Omental fat pad (tissue), 4 donors: Measurements from ENCODE around the gene TBX21. TPM values are rescaled to one million over a fixed set of nuclear protein-coding genes. Genes with fewer than 3 reads are reported as not detected.
"Not testable (repeated sequence)": the region's sequence is repeated elsewhere in the genome, so short reads cannot be mapped to it uniquely, and the experiment has no call there.

Experiments used
- ATAC-seq: fragments of 150-250 bp; one replicate; pipeline ENCODE4 v1.9.1; 2016; ENCODE audit warnings: mild to moderate bottlenecking, moderate library complexity; ENCODE audit not compliant: low FRiP score
- DNase-seq: peaks from one replicate; pipeline ENCODE4 v3.0.0-alpha.2; 2019; ENCODE audit warnings: low spot score
- total RNA-seq, 4 donors: library from RNA; depleted of rRNA; stranded (reverse); fragments of >200 nt; gene quantifications; one replicate each; pipeline ENCODE4 v1.1.0, GENCODE V29; 2016
- TF ChIP-seq, protein P1 (sequence below), 3 donors: fragments of 450-650 bp; IDR thresholded peaks; one replicate each; pipeline ENCODE4 v1.5.1; 2016 to 2017; ENCODE audit warnings: antibody characterized with exemption in 3 of 3, mild to moderate bottlenecking in 3 of 3, moderate library complexity in 2 of 3

The TBX21 gene
- total RNA-seq, 4 donors from 2014 or later, result 0.46 to 4.6 (median 2.0) TPM

DNA sequence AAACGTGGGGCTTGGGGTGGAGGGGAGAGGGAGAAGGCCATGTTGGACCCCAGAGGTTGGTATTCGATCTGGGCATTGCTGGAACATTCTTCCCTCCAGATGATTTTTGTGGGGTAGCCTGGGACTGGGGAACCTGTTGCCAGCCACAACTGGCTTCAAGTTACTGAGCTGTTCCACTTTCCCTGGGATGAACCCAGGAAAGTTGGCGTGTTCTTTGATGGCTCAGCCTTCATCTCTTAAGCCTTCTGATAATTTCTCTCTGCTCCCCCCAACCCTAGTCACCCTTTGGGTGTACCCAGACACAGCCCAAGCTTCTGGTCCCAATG is 2.1 kb downstream of the TBX21 start:
- DNase-seq (peak; percentile 5), ATAC-seq (no peak)
- TF ChIP-seq, protein P1, sequence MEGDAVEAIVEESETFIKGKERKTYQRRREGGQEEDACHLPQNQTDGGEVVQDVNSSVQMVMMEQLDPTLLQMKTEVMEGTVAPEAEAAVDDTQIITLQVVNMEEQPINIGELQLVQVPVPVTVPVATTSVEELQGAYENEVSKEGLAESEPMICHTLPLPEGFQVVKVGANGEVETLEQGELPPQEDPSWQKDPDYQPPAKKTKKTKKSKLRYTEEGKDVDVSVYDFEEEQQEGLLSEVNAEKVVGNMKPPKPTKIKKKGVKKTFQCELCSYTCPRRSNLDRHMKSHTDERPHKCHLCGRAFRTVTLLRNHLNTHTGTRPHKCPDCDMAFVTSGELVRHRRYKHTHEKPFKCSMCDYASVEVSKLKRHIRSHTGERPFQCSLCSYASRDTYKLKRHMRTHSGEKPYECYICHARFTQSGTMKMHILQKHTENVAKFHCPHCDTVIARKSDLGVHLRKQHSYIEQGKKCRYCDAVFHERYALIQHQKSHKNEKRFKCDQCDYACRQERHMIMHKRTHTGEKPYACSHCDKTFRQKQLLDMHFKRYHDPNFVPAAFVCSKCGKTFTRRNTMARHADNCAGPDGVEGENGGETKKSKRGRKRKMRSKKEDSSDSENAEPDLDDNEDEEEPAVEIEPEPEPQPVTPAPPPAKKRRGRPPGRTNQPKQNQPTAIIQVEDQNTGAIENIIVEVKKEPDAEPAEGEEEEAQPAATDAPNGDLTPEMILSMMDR (IDR thresholded peaks at IDR 0.05), result no peak

DNA sequence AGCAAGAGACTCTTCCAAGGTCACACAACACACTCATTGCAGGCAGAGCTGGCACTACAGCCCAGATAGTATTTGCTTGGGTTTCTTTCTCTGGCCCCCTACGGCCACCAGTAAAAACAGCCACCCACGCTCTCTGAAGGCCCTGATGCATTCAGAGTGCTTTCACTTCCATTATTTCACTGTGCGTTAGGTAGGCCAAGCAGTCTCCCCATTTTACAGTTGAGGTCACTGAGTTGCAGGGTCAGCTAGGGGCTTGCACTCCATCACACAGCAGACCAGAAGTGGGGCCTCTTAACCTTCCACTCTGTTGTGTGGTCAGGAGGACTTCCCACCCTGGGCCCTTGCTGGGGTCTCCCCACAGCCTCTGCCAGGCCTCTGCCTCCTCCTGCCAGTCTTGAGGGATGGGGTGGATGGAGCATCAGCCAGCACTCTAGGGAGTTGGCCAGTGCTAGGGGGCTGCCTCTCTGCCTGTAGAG is 2.5 kb downstream of the TBX21 start:
- TF ChIP-seq, protein P1 (IDR thresholded peaks at IDR 0.05), result no peak
- DNase-seq (peak; percentile 9), ATAC-seq (no peak)

DNA sequence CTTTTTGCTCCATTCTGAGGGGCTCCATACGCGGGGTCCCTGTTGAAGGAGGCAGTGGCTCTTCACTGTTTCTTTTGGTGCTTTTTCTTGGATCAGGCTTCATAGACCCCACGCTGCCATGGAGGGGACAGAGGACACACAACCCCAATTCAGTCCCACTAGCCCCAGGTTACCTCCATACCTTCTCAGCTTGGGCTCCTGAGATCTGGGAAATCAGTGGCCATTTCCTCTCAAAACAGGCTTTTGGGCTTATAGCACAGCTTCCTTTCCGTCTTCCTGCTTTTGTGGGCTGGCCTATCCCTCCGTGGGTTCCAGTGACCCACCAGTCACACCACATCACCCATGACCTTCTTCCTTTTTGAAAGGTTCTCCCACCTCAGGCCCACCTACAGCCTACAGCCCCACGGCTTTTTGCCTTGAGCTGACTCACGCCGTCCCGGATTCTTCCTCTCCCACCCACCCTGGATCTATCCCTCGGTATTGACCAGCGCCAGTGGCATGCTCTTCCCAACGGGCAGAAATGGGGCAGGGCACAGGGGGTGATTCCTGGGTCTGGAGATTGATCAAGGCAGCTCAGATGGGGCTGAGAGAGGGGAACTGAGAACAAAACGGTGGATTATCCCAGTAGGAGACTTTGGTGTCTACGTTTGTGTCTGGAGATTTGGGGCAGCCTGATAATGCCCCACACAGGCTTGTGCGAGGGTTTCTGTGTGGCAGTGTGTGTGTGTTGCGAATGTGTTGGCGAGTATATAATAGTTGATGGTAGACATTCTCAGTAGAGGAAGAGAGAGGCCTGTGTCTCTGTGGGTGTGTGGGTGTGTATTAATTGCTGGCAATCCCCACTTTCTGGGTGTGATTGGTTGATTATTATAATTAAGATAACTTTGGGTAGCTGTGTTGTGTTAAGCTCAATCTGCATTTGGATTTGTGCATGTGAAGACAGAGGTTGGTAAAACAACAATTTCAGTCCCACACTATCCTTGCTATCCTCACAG is 3.8 kb downstream of the TBX21 start:
- ATAC-seq (no peak), DNase-seq (peak; percentile 8)
- TF ChIP-seq, protein P1 (IDR thresholded peaks at IDR 0.05), result no peak

DNA sequence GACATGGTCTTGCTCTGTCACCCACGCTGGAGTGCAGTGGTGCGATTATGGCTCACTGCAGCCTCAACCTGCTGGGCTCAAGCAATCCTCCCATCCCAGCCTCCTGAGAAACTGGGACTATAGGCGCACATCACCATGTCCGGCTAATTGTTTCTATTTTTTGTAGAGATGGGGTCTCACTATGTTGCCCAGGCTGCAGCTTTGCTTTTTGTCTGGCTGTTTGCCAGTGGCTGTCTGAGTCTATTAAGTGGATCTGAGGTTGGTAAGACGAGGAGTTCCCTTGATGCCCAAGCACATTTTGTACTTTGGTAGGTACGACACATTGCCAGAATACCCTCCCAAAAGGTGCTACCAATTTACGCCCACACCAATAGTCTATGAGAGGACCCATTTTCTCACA is 5.1 kb downstream of the TBX21 start:
- TF ChIP-seq, protein P1 (IDR thresholded peaks at IDR 0.05), result no peak
- DNase-seq (no peak), ATAC-seq (no peak)

DNA sequence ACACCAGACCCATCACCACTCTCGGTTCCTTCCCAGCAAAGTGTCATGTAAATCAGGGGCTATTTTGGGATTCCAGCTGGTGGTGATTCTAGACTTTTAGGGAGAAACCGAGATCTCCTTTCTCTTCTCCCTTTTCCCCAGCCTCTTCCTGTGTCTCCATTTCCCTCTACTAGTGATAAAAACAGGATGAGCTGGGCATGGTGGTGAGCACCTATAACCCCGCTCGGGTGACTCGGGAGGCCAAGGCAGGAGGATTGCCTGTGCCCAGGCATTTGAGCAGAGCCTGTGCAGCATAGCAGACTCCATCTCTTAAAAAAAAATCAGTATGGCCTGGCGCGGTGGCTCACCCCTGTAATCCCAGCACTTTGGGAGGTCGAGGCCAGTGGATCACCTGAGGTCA is 6.1 kb downstream of the TBX21 start:
- TF ChIP-seq, protein P1 (IDR thresholded peaks at IDR 0.05), result no peak
- DNase-seq, result no peak

DNA sequence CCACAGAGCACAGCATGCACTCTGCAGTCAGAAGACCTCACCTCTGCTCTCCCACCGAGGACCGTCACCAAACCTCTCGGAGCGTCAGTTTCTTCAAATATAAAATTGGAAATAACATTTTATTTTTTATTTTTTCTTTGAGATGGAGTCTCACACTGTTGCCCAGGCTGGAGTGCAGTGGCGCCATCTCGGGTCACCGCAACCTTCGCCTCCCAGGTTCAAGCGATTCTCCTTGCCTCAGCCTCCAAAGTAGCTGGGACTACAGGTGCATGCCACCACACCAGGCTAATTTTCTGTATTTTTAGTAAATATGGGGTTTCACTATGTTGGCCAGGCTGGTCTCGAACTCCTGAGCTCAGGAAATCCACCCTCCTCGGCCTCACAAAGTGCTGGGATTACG is 6.9 kb downstream of the TBX21 start:
- not testable (repeated sequence) for ATAC-seq, DNase-seq

More for the DNA sequence above, 6.1 kb downstream of the TBX21 start:
- no peak for ATAC-seq

DNA sequence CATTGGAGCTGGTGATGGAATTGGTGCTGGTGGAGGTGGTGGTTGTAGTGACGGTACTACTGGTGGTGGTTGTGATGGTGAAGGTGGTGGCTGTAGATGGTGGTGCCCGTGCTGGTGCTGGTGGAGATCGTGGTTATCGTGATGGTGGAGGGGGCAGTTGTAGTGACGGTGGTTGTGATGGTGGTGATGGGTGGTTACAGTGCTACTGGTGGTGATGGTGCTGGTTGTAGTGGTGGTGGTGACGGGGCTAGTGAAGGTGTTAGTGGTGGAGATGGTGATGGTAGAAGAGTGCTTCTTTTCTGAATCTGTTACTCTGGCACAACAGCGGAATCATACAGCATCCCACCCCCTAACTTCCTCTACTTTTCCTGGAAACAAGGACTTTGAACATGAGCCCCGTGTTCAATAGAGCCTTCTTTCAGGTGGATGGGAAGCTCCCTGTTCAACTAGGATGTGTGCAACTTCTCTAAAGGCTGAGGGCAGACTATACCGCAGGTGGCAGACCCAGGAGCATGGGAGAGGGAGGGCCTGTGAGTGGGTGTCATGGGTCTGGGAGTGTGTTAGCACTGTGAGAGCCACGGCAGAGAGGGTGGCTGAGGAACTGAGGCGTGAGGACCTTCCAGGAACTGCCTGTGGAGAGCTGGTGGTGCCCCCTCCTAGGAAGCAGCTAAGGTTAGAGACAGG is 8.2 kb downstream of the TBX21 start:
- DNase-seq (no peak), ATAC-seq (no peak)
- TF ChIP-seq, protein P1 (IDR thresholded peaks at IDR 0.05), result no peak
